SKM-1 (cell line): ENCODE data around the gene ZSWIM8.
"Not testable (repeated sequence)": the region's sequence is repeated elsewhere in the genome, so short reads cannot be mapped to it uniquely, and the experiment has no call there.

Source experiments
- DNase-seq: peaks from one replicate; lab custom pipeline; 2025; ENCODE audit not compliant: unreplicated experiment; lab: John Stamatoyannopoulos, UW

The ZSWIM8 gene, protein sequence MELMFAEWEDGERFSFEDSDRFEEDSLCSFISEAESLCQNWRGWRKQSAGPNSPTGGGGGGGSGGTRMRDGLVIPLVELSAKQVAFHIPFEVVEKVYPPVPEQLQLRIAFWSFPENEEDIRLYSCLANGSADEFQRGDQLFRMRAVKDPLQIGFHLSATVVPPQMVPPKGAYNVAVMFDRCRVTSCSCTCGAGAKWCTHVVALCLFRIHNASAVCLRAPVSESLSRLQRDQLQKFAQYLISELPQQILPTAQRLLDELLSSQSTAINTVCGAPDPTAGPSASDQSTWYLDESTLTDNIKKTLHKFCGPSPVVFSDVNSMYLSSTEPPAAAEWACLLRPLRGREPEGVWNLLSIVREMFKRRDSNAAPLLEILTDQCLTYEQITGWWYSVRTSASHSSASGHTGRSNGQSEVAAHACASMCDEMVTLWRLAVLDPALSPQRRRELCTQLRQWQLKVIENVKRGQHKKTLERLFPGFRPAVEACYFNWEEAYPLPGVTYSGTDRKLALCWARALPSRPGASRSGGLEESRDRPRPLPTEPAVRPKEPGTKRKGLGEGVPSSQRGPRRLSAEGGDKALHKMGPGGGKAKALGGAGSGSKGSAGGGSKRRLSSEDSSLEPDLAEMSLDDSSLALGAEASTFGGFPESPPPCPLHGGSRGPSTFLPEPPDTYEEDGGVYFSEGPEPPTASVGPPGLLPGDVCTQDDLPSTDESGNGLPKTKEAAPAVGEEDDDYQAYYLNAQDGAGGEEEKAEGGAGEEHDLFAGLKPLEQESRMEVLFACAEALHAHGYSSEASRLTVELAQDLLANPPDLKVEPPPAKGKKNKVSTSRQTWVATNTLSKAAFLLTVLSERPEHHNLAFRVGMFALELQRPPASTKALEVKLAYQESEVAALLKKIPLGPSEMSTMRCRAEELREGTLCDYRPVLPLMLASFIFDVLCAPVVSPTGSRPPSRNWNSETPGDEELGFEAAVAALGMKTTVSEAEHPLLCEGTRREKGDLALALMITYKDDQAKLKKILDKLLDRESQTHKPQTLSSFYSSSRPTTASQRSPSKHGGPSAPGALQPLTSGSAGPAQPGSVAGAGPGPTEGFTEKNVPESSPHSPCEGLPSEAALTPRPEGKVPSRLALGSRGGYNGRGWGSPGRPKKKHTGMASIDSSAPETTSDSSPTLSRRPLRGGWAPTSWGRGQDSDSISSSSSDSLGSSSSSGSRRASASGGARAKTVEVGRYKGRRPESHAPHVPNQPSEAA (N-terminal part only)

DNA sequence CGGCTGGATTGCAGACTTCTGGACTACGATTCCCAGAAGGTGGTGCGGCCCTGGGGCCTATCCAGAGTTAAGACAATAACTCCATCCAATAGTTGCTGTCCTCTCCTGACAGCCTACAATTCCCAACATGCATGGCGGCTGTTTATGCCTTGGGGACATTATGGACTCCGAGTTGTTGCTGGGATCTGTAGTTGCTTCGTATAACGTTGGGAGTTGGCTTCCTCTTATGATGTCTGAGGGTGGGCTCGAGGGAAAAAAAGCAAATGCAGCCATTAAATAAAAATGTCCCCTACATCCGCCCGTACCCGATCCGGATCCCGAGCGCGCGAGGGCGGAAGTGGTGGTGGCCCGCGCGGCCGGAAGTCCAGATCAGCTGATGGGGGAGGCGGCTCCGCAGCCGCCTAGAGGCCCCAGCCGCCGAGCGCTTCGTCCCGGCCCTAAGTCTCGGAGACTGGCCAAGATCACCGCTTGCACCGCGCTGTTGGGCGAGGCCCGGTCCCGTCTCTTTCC is at the start of gene ZSWIM8:
ZSWIM8 (plus strand) TSS at position 396 of the 510 bp plus-strand sequence. CDS start 273 bp downstream, outside the sequence.
- DNase-seq = peak; percentile 83

DNA sequence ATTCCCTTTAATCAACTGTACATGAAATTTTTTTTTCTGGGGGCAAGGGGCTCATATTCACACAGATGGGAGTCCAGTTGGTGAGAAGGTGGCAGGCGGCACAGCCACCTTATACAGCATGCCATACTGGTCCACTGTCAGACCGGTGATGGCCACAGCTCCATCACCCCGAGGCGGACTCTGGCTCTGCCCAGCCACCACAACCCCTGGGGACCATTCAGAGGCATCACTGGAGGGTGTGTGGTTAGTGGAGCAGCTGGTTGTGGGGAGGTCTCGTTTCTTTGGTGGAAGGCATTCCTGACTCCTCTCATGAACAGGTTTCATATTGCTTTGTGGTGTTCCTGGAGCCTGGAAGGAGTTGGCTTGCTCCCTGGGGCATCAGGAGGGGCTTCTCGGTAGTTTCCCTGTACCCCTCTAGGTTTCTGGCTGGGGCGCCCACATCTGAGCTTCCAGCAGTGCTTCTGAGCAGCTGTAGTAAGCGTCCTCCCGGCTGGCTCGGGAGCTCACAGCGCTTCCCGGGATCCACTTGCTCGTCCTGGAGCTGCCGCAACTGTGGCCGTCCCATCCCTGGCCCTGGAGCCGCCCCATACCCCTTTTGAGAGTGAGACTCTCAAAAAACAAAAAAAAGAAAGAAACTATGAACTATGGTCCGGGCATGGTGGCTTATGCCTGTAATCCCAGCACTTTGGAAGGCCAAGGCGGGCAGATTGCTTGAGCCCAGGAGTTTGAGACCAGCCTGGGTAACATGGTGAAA is 44.7 kb upstream of the ZSWIM8 start:
- not testable (repeated sequence) for DNase-seq

- DNase-seq = no peak
Observed at GRCh38 chr10:73742454-73742734, 43.0 kb upstream of the ZSWIM8 start.

- DNase-seq = no peak
Observed at GRCh38 chr10:73743327-73743904, 42.0 kb upstream of the ZSWIM8 start.

DNA sequence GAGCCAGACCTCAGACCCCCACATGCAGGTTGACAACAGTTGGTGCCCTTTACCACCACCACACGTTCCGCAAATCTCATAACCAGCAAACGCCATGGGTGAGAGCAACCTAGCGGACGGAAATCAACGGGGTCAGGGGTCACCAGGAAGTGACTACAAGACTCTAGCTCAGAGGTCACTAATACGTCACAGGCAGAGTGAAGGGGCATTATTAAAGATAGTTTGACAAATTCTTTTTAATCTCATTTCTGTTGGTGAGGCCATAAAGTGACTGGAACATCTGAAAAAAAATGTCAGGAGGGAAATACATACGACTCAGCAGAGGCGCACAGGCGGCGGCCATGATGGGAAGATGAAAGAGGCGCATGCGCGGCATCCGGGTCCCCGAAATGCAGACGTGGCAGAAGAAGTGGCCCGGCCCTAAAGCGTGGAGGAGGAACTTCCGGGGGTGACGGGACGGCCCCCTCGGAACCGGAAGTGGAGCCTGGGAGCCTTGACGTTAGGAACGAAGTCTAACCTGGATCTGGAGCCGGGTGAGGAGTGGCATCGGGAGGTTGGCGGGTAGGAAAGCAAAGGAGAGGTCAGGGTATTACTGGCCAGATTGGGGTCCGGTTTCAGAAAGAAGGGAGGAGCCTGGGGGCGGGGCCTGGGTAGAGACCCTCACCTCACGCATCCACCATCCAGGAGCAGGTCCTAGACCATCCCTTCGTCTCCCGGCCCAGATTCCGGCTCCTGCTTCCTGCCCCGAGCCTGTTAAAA is 41.3 kb upstream of the ZSWIM8 start, which contains the start of gene SEC24C:
SEC24C (plus strand) TSS at position 468 of the 759 bp plus-strand sequence. CDS start 2,461 bp downstream, outside the sequence.
- DNase-seq = peak; percentile 96

- no peak for DNase-seq
Observed at GRCh38 chr10:73744664-73744975, 40.8 kb upstream of the ZSWIM8 start.

GRCh38 chr10:73746721-73747120 is 38.7 kb upstream of the ZSWIM8 start:
- no peak for DNase-seq

- no peak for DNase-seq
Observed at GRCh38 chr10:73750819-73751218, 34.6 kb upstream of the ZSWIM8 start.

- no peak for DNase-seq
Observed at GRCh38 chr10:73756183-73756582, 29.2 kb upstream of the ZSWIM8 start.

DNA sequence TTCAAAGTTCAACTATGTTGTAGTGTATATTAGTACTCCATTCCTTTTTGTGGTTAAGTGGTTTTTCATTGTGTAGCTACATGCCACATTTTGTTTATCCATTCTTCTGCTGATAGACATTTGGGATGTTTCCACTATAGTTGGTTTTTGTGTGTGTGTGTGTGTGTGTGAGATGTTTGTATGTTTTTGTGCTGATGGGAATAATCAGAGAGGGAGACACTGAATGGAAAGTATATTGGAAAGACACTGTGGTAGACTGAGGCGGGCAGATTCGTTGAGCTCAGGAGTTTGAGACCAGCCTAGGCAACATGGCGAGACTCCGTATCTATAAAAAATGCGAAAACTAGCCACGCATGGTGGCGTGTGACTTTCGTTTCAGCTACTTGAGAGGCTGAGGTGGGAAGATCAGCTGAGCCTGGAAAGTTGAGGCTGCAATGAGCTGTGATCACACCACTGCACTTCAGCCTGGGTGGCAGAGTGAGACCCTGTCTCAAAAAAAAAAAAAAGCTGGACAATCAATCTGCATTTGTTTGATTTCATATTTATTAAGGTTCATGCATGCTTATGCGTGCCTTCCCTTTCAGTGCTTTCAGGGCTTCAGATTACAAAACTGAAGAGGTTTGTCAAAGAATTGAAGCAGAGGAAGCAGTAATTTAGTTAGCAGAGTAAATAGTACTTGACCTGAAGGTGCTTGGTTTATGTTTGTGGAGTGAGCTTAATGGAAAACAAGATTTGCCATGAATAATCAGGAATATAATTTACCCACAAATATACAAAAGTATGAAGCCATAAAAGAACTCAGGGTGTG is 26.5 kb upstream of the ZSWIM8 start:
- DNase-seq = no peak

DNA sequence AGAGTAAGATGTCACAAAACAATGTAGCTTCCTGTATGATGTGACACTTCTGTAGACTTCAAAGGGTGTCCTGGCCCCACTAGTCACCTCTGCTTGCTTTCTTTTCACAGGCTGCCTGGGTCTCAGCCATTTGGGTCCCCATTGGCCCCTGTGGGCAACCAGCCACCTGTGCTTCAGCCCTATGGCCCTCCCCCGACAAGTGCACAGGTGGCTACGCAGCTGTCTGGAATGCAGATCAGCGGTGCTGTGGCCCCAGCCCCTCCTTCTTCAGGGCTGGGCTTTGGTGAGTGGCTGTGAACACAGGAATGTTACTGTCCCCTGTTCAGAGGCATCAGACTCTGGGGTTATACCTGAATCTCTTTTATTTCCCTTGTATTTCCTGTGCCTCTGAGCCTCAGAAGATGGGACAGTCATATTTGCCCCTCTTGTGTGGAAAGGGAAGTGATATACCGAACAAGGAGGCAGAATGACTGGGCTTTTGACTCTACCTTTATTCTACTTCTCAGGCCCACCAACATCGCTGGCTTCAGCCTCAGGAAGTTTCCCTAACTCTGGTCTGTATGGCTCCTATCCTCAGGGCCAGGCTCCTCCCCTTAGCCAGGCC is 25.8 kb upstream of the ZSWIM8 start:
- DNase-seq = no peak

- no peak for DNase-seq
Observed at GRCh38 chr10:73761781-73762180, 23.6 kb upstream of the ZSWIM8 start.

GRCh38 chr10:73762915-73763314 is 22.5 kb upstream of the ZSWIM8 start:
- DNase-seq = no peak

DNA sequence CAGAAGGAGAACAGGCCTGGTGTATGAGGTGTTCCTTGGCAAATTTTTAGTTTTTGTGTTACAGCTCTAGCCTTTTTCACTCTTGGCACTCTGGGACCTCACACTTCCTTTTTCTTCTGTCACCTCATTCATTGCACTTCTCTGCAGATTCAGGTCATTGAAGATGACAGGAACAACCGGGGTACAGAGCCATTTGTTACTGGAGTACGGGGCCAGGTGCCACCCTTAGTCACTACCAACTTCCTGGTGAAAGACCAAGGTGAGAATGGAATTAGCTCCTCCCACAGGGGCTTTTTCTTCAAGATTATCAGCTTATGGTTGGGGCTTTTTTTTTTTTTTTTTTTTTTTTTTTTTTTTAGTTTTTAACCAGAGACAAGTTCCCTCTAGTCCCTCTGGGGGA is 22.1 kb upstream of the ZSWIM8 start:
- no peak for DNase-seq

DNA sequence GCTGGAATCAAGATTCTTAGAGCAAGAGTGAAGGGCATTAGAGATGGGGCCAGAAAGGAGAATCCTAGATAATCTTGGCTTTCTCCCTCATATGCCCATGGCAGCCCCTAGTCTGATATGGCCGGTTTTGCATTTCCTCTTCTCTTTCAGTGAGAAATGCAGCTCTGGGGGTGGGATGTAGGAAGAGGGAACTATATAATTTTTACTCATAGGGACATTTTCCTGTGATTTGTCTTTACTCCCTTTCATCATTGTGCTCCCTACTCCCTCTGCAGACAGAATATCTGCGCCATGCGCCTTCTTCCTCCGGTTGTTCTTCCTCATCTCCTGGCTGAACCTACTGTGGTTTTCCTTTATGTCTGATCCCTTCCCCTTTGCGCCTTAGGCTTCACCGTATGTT is 20.3 kb upstream of the ZSWIM8 start:
- DNase-seq = no peak

GRCh38 chr10:73768881-73769280 is 16.5 kb upstream of the ZSWIM8 start:
- no peak for DNase-seq

DNA sequence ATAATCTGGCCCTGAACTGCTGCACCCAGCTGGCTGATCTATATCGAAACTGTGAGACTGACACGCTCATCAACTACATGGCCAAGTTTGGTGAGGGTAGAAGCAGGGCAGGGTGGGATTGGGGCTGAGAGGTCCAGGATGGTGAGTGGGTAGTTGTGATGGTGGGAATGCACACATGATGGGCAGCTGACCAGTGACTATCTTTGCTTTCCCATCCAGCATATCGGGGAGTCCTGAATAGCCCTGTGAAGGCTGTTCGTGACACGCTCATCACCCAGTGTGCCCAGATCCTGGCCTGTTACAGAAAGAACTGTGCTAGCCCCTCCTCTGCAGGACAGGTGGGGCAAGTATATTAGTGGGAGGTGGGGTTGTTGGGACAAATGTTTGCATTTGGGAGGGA is 16.0 kb upstream of the ZSWIM8 start:
- DNase-seq = no peak

DNA sequence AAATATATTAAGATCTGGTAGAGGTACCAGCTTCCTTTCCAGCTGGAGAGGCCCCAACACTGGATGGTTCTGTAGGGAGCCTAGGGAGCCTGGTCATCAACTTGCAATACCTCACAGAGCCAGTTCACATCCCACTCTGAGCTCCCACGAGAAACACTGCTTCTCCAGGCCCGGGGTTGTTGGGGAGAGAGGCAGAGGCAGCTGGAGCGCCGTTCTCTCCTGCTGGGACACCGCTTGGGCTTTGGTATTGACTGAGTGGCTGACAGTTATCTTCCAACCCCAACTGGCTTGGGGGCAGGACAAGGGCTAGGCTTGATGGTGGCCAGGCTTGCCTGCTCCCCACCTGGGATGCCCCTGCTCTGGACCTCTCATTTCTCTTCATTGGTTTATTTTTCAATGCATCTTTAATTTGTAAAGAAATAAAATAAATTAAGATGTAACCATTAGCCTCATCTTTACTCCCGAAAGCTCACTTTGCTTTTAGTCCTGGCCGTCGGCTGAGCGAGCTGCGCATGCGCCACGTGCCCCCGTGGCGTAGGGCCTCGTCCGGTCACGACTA is 13.6 kb upstream of the ZSWIM8 start:
- DNase-seq = no peak
